ENCODE results near the gene WASF1.
A peak's percentile ranks its signal among the peaks of the same experiment; 100 is the strongest.
"Not testable (repeated sequence)": the region's sequence is repeated elsewhere in the genome, so short reads cannot be mapped to it uniquely, and the experiment has no call there.

Gene WASF1

DNA sequence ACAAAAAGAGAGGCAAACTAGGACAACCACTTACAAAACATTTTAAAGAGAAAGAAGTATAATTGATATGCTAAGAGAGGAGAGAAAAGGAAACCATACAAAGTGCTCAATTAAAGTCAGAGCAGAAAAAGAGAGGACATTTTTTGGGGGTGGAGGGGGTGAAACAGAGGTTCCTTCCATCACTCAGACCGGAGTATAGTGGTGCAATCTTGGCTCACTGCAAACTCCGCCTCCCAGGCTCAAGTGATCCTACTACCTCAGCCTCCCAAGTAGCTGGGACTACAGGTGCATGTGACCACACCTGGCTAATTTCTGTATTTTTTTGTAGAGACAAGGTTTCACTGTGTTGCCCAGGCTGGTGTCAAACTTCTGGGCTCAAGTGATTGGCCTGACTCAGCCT is 9.4 kb downstream of the WASF1 start:
- H3K4me1 ChIP-seq (ENCODE audit: control insufficient read depth, insufficient read depth, low read length), result no peaks in the 10 kb centered on the region
- no peaks in the 10 kb centered on the region for H3K36me3 ChIP-seq (ENCODE audit: control insufficient read depth, insufficient read depth, low read length, severe bottlenecking)
- H3K27me3 ChIP-seq (replicated peaks; ENCODE audit: control insufficient read depth, insufficient read depth, low read length), result no peaks in the 10 kb centered on the region
- no peak overlapping the region for H3K4me3 ChIP-seq (ENCODE audit: low read length)
- no peaks in the 10 kb centered on the region for H3K9me3 ChIP-seq (ENCODE audit: control insufficient read depth, low read length)
- no peak overlapping the region for H3K9ac ChIP-seq (ENCODE audit: low read length)
- no peak for DNase-seq (ENCODE audit: low read depth)

DNA sequence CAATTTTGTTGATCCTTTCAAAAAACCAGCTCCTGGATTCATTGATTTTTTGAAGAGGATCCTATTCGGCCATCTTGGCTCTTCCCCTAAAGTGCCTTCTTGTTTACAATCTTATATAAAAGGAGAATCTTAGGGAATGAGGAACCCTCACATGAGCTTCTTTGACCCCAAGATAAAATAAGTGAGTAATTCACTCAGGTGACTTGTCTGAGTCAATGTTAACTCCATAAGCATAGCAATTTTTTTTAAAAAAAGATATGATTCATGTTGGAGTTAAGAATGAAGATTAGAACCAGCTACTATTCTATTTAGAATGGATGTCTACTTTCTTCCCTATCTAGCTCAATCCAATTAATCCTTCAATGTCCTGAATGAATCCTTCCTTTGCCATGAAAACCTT is 21.0 kb downstream of the WASF1 start:
- H3K27me3 ChIP-seq (replicated peaks; ENCODE audit: control insufficient read depth, insufficient read depth, low read length), result no peaks in the 10 kb centered on the region
- DNase-seq (ENCODE audit: low read depth), result no peak
- no peak overlapping the region for H3K9ac ChIP-seq (ENCODE audit: low read length)
- H3K9me3 ChIP-seq (ENCODE audit: control insufficient read depth, low read length), result no peaks in the 10 kb centered on the region
- no peak overlapping the region for H3K4me3 ChIP-seq (ENCODE audit: low read length)
- H3K4me1 ChIP-seq (ENCODE audit: control insufficient read depth, insufficient read depth, low read length), result no peaks in the 10 kb centered on the region
- no peaks in the 10 kb centered on the region for H3K36me3 ChIP-seq (ENCODE audit: control insufficient read depth, insufficient read depth, low read length, severe bottlenecking)

DNA sequence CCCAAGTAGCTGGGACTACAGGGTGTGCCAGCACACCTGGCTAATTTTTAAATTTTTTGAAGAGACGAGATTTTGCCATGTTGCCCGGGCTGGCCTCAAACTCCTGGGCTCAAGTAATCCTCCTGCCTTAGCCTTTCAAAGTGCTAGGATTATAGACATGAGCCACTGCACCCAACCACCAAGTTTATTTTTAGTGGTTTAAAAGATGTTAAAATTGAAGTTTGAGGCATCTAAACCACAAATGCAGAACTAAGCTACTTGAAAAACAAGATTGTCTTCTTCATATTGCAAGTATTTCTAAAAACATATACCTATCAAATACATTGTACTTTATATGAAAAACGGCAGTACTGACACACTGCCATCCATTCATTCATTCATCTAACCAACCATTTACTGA is 31.6 kb downstream of the WASF1 start:
- Histone ChIP-seq H3K4me3 (ENCODE audit: low read length) (no peak overlapping the region), H3K27me3 (replicated peaks; ENCODE audit: control insufficient read depth, insufficient read depth, low read length) (no peaks in the 10 kb centered on the region), H3K9me3 (ENCODE audit: control insufficient read depth, low read length) (no peaks in the 10 kb centered on the region), H3K4me1 (ENCODE audit: control insufficient read depth, insufficient read depth, low read length) (no peaks in the 10 kb centered on the region), H3K36me3 (ENCODE audit: control insufficient read depth, insufficient read depth, low read length, severe bottlenecking) (no peaks in the 10 kb centered on the region), H3K9ac (ENCODE audit: low read length) (no peak overlapping the region)
- no peak for DNase-seq (ENCODE audit: low read depth)

DNA sequence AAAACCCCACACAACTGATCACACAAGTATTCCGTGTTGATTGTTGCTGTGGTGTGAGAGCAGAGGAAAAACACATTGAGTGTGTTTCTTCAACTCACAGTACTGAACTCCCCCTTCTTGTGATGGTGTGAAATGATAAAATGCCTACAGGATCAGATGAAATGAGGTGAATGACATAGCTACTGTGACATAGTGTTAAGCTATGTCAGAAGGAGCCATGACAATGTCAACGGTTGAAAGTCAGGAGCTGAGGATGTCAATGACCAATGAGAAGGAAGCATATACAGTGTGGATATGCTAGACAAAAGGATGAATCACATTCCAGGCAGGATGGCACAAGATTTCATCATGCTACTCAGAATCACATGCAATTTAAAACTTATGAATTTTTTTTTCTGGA is 38.8 kb downstream of the WASF1 start:
- Histone ChIP-seq H3K9ac (ENCODE audit: low read length) (no peak overlapping the region), H3K4me1 (ENCODE audit: control insufficient read depth, insufficient read depth, low read length) (peaks cover 3% of the 10 kb centered on the region), H3K9me3 (ENCODE audit: control insufficient read depth, low read length) (no peaks in the 10 kb centered on the region), H3K27me3 (replicated peaks; ENCODE audit: control insufficient read depth, insufficient read depth, low read length) (no peaks in the 10 kb centered on the region), H3K4me3 (ENCODE audit: low read length) (no peak overlapping the region), H3K36me3 (ENCODE audit: control insufficient read depth, insufficient read depth, low read length, severe bottlenecking) (peaks cover 3% of the 10 kb centered on the region)
- peak; percentile 71 for DNase-seq (ENCODE audit: low read depth)

DNA sequence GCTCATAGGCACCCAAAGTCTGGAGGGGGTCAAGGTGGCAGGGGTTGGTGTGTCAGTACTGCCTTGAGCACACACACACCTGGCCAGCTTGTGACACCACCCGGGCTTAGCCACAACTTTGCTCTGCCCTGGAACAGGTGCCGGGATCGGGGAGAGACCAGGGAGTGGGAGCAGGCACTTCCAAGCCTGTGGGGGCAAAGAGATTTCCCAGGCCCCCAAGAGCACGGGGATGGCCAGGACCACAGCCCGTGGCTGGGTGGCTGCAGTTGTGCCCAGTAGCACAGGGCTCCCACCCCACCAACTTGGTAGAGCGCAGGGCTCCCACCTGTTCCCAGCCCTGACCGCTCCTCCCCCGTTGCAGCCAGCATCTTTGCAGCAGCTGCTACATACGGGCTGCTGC is 40.4 kb downstream of the WASF1 start:
- no peak for DNase-seq (ENCODE audit: low read depth)
- H3K36me3 ChIP-seq (ENCODE audit: control insufficient read depth, insufficient read depth, low read length, severe bottlenecking), result peaks cover 3% of the 10 kb centered on the region
- H3K4me1 ChIP-seq (ENCODE audit: control insufficient read depth, insufficient read depth, low read length), result peaks cover 3% of the 10 kb centered on the region
- no peaks in the 10 kb centered on the region for H3K9me3 ChIP-seq (ENCODE audit: control insufficient read depth, low read length)
- H3K4me3 ChIP-seq (ENCODE audit: low read length), result no peak overlapping the region
- H3K27me3 ChIP-seq (replicated peaks; ENCODE audit: control insufficient read depth, insufficient read depth, low read length), result no peaks in the 10 kb centered on the region
- H3K9ac ChIP-seq (ENCODE audit: low read length), result no peak overlapping the region

DNA sequence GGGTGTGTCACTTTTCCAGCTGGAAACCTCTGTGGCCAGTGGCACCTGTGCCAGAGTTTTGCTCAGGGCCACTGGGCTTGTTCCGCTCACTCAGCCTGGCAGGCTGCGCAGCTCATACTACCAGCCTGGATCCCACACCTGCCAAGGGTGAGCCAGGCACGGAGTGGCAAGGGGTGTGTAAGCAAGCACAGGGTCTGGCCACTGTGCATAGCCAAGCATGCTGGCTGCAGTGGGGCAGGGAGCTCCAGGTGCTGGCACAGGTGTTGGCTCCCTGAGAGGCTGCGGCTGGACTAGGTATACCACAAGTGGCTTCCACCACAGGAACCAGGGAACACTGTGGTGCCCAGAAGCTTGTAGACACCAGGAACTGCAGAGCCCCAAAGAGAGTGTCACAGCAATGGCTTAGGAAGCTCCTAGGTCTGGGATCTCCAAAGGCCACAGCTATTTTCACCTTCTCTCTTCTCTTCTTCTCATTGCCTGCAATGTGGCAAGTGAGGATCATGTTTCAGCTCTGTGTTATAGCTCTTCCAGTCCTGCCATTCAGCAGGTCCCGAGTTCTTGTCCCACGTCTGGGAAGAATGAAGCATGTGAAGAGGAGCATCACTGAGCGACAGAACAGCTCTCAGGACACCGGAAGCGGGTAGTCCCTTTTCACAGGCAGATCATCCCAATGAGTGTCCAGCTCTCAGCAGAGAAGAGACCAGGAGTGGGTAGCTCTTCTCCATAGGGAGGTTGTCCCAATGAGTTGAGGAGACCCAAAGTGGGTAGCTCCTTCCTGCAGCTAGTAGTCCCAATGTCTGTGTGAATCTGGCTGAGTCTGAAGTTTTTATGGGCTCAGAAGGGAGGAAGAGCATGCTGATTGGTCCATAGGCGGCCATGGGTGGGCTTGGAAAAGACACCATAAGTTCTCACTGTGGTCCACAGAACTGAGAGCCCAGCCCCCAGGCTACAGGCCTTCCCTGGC is 41.3 kb downstream of the WASF1 start:
- Histone ChIP-seq H3K4me1 (ENCODE audit: control insufficient read depth, insufficient read depth, low read length) (peaks cover 3% of the 10 kb centered on the region), H3K4me3 (ENCODE audit: low read length) (no peak overlapping the region), H3K9ac (ENCODE audit: low read length) (no peak overlapping the region)

DNA sequence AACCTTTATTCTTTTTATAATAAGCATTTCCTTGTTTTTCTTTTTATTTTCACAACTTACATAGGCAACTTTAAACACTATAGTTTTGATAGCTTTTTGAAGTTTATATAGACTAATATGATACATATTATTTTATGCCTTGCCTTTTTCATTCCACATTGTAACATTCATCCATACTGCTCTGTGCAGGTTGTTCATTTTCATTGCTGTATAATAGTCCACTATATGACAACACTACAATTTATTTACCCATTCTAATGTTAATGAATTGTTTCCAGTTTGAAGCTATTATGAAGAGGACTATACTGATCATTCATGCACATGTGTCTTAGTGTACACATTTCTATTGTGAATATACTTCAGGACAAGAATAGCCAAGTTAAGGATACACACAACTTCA is 49.1 kb downstream of the WASF1 start:
- H3K27me3 ChIP-seq (replicated peaks; ENCODE audit: control insufficient read depth, insufficient read depth, low read length), result no peaks in the 10 kb centered on the region
- DNase-seq (ENCODE audit: low read depth), result no peak
- H3K9me3 ChIP-seq (ENCODE audit: control insufficient read depth, low read length), result no peaks in the 10 kb centered on the region
- no peak overlapping the region for H3K4me3 ChIP-seq (ENCODE audit: low read length)
- H3K4me1 ChIP-seq (ENCODE audit: control insufficient read depth, insufficient read depth, low read length), result no peaks in the 10 kb centered on the region
- H3K36me3 ChIP-seq (ENCODE audit: control insufficient read depth, insufficient read depth, low read length, severe bottlenecking), result peaks cover 5% of the 10 kb centered on the region
- H3K9ac ChIP-seq (ENCODE audit: low read length), result no peak overlapping the region

More for the DNA sequence above, 41.3 kb downstream of the WASF1 start:
- DNase-seq (ENCODE audit: low read depth), result no peak
- no peaks in the 10 kb centered on the region for H3K9me3 ChIP-seq (ENCODE audit: control insufficient read depth, low read length)
- H3K36me3 ChIP-seq (ENCODE audit: control insufficient read depth, insufficient read depth, low read length, severe bottlenecking), result peaks cover 3% of the 10 kb centered on the region
- no peaks in the 10 kb centered on the region for H3K27me3 ChIP-seq (replicated peaks; ENCODE audit: control insufficient read depth, insufficient read depth, low read length)

DNA sequence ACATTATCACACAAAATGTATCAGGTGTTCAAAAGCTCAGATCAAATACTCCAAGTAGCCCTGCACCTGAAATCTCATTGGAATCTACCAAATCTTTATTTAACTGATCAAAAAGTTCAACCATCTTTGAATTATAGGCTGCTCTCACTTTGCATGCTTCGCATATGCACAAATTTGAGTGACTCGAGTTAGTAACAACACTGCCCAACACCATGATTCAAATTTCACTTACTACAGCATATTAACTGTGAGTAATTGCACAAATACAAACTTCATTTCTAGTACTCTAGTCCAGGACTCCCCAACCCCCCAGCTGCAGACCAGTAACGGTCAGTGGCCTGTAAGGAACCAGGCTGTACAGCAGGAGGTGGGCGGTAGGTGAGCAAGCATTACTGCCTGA is 51.1 kb downstream of the WASF1 start:
- DNase-seq (ENCODE audit: low read depth), result no peak
- Histone ChIP-seq H3K27me3 (replicated peaks; ENCODE audit: control insufficient read depth, insufficient read depth, low read length) (no peaks in the 10 kb centered on the region), H3K36me3 (ENCODE audit: control insufficient read depth, insufficient read depth, low read length, severe bottlenecking) (peaks cover 15% of the 10 kb centered on the region), H3K9ac (ENCODE audit: low read length) (no peak overlapping the region), H3K9me3 (ENCODE audit: control insufficient read depth, low read length) (no peaks in the 10 kb centered on the region), H3K4me3 (ENCODE audit: low read length) (no peak overlapping the region), H3K4me1 (ENCODE audit: control insufficient read depth, insufficient read depth, low read length) (no peaks in the 10 kb centered on the region)

DNA sequence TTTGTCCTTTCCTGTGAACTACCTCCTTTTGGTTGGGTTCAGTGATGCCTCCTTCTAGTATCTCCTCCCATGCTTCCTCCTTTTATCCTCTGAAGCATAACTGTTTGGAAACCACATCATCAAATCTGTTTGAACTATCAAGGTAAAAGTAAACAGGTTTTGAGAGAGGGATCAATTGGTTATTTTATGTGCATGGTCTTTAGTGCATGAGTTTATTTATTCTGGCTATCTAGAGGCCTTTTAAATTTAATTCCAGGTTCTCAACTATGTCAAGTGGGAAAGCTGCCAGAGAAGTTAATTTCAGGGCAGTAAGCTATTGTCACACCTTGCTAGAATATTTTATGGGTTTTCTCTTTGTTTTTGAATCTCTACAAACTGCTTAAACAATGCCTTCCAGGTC is 54.1 kb downstream of the WASF1 start:
- H3K4me3 ChIP-seq (ENCODE audit: low read length), result no peak overlapping the region
- H3K9ac ChIP-seq (ENCODE audit: low read length), result no peak overlapping the region
- H3K27me3 ChIP-seq (replicated peaks; ENCODE audit: control insufficient read depth, insufficient read depth, low read length), result no peaks in the 10 kb centered on the region
- no peaks in the 10 kb centered on the region for H3K4me1 ChIP-seq (ENCODE audit: control insufficient read depth, insufficient read depth, low read length)
- peaks cover 26% of the 10 kb centered on the region for H3K36me3 ChIP-seq (ENCODE audit: control insufficient read depth, insufficient read depth, low read length, severe bottlenecking)
- no peaks in the 10 kb centered on the region for H3K9me3 ChIP-seq (ENCODE audit: control insufficient read depth, low read length)
- no peak for DNase-seq (ENCODE audit: low read depth)

DNA sequence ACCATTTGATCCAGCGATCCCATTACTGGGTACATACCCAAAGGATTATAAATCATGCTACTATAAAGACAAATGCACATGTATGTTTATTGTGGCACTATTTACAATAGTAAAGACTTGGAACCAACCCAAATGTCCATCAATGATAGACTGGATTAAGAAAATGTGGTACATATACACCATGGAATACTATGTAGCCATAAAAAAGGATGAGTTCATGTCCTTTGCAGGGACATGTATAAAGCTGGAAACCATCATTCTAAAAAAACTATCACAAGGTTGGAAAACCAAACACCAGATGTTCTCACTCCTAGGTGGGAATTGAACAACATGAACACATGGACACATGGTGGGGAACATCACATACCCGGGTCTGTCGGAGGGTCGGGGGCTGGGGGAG is 57.8 kb downstream of the WASF1 start:
- DNase-seq (ENCODE audit: low read depth); H3K4me3 ChIP-seq (ENCODE audit: low read length); H3K27me3 ChIP-seq (replicated peaks; ENCODE audit: control insufficient read depth, insufficient read depth, low read length); H3K9me3 ChIP-seq (ENCODE audit: control insufficient read depth, low read length); H3K9ac ChIP-seq (ENCODE audit: low read length); H3K4me1 ChIP-seq (ENCODE audit: control insufficient read depth, insufficient read depth, low read length): not testable (repeated sequence)
- peaks cover 26% of the 10 kb centered on the region for H3K36me3 ChIP-seq (ENCODE audit: control insufficient read depth, insufficient read depth, low read length, severe bottlenecking)

DNA sequence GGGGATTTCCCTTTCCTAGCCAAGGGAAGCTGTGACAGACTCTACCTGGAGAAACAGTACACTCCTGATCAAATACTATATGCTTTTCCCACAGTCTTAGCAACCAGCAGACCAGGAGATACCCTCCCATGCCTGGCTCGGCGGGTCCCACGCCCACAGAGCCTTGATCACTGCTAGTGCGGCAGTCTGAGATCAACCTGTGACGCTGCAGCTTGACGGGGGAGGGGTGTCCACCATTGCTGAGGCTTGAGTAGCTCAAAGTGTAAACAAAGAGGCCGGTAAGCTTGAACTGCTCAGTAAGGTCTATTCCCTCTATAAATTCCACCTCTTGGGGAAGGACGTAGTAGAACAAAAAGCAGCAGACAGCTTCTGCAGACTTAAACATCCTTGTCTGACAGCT is 63.2 kb downstream of the WASF1 start:
- H3K9me3 ChIP-seq (ENCODE audit: control insufficient read depth, low read length), result no peaks in the 10 kb centered on the region
- no peak overlapping the region for H3K4me3 ChIP-seq (ENCODE audit: low read length)
- H3K27me3 ChIP-seq (replicated peaks; ENCODE audit: control insufficient read depth, insufficient read depth, low read length), result no peaks in the 10 kb centered on the region
- no peak overlapping the region for H3K9ac ChIP-seq (ENCODE audit: low read length)
- H3K4me1 ChIP-seq (ENCODE audit: control insufficient read depth, insufficient read depth, low read length), result no peaks in the 10 kb centered on the region
- peaks cover 12% of the 10 kb centered on the region for H3K36me3 ChIP-seq (ENCODE audit: control insufficient read depth, insufficient read depth, low read length, severe bottlenecking)
- no peak for DNase-seq (ENCODE audit: low read depth)

DNA sequence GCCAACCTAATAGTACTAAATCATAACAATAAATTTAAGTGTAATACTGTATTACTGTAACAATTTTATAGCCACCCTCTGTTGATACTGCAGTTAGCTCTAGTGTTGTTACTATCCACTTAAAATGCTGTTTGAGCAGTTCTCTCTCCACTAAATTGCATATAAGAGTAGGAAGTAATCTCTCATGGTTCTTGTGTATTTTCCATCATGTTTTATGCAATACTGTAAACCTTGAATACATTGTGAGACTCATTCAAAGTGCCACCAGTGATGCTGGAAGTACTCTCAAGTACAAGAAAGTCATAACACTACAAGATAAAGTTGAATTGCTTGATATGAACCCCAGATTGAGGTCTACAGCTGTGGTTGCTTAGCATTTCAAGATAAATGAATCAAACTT is 65.5 kb downstream of the WASF1 start:
- peaks cover 12% of the 10 kb centered on the region for H3K36me3 ChIP-seq (ENCODE audit: control insufficient read depth, insufficient read depth, low read length, severe bottlenecking)
- no peak overlapping the region for H3K9ac ChIP-seq (ENCODE audit: low read length)
- no peak overlapping the region for H3K4me3 ChIP-seq (ENCODE audit: low read length)
- DNase-seq (ENCODE audit: low read depth), result no peak
- peaks cover 6% of the 10 kb centered on the region for H3K4me1 ChIP-seq (ENCODE audit: control insufficient read depth, insufficient read depth, low read length)
- no peaks in the 10 kb centered on the region for H3K27me3 ChIP-seq (replicated peaks; ENCODE audit: control insufficient read depth, insufficient read depth, low read length)
- H3K9me3 ChIP-seq (ENCODE audit: control insufficient read depth, low read length), result no peaks in the 10 kb centered on the region

Measured in adipocyte (in vitro differentiated cells).